NCI-H2196 treated with DMSO at 0.1 percent for 48 hours (cell line): ENCODE data around the gene TMEM150A.
A peak's percentile ranks its signal among the peaks of the same experiment; 100 is the strongest.
"Not testable (repeated sequence)": the region's sequence is repeated elsewhere in the genome, so short reads cannot be mapped to it uniquely, and the experiment has no call there.

Experiments used
- DNase-seq: peaks from one replicate; lab custom pipeline; 2025; ENCODE audit not compliant: unreplicated experiment; lab: John Stamatoyannopoulos, UW

Gene TMEM150A

GRCh38 chr2:85595301-85596025 is 7.0 kb downstream of the TMEM150A start, which contains the start of gene RNF181:
Gene RNF181 (plus strand): TSS chr2:85595745. CDS start chr2:85595764, 19 bp downstream.
- peak; percentile 84 for DNase-seq

DNA sequence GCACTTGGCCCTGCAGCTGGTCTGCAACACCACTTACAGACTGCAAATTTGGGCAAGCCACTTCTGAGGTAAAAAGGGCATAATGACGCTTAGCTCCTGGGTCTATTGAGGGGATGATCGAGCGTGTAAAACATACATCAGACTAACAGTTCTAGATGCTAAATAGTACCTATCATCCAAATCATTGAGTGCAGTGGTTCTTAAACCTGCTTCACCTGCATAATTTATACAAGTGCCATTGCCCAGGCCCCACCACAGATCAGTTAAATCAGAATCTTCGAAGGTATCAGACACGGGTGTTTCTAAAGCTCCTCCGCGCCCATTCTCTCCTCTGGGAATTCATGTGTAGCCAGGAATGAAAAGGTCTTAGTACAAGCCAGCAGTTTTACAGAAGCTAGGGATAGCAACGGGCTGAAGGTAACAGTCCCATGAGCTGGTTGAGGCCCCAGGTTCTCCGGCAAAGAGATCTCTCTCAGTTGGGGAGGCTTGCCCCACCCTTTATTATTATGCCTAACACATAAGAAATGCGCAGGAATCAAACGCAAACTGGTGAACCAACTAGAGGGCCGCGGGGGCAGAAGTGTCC is 7.7 kb downstream of the TMEM150A start:
- DNase-seq = no peak

DNA sequence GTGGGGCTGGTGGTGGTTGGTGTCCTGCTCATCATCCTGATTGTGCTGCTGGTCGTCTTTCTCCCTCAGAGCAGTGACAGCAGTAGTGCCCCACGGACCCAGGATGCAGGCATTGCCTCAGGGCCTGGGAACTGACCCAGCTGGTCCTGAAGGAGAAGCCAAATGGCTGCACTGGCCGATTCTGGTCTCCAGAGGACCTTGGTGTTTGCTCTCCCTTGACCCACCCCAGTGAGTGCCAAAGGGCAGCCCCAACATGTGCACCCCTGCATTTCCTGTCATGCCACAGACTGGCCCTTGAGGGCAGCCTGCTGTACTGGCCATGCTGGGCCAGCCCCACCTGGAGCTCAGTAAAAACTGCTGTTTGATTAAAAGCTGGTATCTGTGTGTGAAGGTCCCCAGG is 9.5 kb downstream of the TMEM150A start:
- DNase-seq = no peak

DNA sequence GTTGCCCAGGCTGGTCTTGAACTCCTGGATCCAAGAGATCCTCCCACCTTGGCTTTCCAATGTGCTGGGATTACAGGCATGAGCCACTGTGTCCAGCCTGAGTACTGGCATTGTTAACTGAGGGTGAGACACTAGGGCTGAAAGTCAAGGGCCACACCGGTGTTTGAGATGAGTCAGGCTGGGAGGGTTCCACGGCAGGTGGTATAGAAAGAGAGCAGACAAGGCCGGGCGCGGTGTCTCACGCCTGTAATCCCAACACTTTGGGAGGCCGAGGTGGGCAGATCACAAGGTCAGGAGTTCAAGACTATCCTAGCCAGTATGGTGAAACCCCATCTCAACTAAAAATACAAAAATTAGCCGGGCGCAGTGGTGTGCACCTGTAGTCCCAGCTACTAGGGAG is 10.2 kb downstream of the TMEM150A start:
- DNase-seq = not testable (repeated sequence)

DNA sequence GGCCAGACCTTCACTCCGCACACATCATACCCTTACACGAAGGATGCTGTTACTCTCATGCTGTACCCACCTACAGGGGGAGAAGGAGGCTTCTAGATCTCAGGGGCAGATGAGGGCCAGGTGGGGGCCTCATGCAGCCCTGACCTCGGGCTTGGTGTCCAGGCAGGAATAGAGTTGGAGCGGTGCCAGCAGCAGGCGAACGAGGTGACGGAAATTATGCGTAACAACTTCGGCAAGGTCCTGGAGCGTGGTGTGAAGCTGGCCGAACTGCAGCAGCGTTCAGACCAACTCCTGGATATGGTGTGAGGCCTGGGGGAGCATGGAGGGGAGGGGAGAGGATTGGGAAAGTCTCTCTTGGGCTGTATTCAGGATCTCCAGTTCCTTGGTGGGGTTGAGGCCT is 10.9 kb downstream of the TMEM150A start:
- no peak for DNase-seq

GRCh38 chr2:85590950-85591349 is 11.5 kb downstream of the TMEM150A start:
- DNase-seq = no peak

- no peak for DNase-seq
These were observed 12.3 kb downstream of the TMEM150A start for GRCh38 chr2:85589982-85590791.

DNA sequence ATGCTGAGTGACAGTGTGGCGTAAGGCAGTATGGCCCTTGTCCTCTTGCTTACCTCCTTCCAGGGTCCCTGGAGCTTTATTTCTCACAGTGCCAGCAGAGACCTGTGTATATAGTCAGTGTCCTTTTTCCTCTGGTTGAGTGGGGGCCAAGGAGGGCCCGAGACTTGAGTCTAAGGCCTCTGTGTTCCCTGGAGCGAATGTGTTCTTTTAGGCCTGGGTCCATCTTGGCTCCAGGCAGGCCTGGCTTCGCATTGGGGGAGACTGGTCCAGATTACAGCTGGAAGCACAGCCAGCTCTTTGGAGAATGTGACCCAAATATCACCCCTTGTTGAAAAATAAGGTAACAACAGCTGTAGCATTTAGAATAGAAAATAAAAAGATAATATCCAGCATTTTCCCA is 13.3 kb downstream of the TMEM150A start:
- no peak for DNase-seq

DNA sequence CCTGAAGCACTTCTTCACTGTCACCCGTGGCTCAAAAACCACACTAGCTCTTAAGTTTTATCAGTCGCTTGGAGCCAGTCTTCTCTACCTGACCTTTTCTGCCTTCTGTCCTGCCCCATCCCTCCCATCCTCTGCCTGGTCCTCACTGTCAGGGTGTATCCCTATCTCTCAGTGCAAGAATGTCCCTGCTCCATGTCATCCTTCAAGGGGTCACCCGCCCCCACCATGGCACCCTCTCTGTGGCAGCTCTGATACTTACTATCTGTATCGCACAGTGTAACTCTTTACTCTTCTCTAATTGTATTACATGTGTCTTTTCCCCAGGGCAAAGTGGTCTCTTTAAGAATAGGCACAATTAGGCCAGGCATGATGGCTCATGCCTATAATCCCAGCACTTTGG is 13.9 kb downstream of the TMEM150A start:
- no peak for DNase-seq

GRCh38 chr2:85588236-85588635 is 14.3 kb downstream of the TMEM150A start:
- no peak for DNase-seq

DNA sequence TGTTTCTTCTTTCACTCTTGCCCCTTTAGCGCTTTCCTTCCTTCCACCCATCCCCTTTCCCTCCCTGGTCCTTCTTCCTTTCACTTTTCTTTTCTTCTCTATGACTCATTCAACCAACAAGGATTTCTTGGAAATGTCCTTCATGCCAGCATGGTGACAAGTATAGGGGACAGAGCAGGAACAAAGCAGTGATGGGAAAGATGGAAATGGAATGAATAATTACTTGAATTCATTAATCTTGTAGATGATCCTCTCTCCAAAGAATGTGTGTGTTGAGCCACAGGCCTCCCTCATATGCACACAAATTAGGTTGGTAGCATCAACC is 16.8 kb downstream of the TMEM150A start:
- no peak for DNase-seq

DNA sequence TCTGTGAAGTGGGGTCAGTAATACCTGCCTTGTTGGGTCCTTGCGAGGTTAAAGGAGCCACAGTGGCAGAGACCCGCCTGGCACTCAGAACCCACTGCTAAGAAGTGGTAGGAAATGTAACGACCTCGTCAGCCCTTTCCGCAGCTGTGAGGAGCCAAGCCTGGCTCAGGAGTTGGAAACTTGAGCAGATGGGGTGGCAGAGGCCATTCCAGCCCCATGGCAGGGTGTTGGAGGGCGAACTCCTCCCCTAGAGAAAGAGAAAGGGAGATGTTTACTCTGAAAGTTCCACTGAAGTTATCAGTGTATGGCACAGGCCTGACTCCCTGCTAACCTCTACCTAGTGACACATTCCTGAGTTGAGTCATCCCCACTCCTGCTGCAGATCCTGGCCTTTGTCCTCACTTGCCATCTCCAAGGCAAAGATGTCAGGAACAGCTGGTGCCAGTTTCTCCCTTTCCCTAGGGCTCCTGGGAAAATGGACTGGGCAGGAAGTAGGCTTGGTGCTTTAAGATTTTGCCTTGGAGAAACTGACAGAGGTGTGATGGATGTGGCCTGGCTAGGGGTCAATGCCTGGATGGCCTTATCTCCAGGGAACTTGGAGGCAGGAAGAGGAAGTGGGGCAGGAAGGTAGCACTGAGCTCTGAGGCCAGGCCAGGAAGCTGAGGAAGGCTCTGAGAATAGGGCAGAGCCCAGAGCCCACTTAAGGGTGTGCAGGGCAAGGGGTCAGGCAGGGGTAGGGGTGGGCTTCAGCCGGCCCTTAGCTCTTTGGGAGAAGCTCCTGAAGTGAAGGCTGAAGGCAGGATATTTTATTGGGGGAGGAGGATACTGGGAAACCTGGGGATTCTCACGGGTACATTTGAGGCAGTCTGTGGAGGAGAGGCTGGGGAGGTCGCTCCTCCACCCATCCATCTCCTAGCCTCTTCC is 17.4 kb downstream of the TMEM150A start:
- no peak for DNase-seq

DNA sequence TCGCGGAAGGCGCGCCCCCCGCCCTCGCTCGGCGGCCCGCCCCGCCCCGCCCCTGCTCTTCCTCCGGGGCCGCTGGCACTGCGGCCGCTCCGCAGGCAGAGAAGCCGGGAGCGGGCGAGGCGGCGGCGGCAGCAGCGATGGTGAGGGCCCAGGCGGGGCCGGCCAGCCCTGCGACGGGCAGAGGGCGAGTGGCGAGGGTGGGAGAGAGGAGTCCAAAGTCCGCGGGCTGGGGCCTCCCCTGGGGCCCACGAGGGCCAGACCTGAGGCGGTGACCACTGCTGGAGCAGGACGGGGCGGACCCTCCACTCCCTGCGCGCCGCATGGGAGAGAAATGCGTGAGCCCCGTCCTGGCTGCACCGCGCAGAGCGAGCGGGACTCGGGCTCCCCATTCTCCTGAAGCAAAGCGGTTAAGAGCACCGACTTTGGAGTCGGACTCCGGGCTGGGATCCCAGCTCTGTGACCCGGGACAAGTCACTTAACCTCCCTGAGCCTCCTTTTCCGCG is 18.1 kb downstream of the TMEM150A start, which contains the start of gene VAMP5:
Gene VAMP5, plus strand, starts transcription at position 78 of the 503 bp plus-strand sequence. Its CDS starts 60 bp downstream, at position 138.
- no peak for DNase-seq

DNA sequence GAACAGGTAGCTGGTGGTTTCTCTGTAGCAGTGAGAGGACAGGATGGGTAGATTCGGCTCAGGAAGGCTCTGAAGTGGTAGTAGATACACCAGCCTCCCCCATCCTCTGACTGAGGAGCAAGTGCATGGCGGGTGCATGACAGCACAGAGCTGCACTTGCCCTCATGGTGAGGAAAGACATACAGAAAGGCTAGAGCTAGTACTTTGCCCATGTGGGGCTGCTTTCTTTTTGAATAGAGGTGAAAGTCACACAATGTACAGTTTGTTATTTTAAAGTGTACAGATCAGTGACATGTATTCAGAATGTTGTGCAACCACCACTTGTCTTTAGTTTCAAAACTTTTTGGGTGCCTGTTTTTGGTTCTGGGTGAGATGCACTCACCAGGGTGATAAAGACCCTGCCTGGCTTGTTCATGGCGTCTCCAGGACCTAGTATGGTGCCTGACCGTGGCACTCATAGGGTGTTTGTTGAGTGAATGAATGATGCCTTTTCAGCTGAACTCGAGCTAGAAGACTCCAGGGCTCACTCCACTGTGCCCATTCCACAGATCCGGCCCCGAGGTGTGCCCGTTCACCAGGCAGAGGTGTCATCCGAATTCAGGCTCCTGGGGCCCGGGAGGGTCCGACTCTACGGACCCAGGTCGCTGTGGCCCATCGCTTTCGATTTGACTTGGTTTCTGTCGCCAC is 18.7 kb downstream of the TMEM150A start:
- DNase-seq = no peak

DNA sequence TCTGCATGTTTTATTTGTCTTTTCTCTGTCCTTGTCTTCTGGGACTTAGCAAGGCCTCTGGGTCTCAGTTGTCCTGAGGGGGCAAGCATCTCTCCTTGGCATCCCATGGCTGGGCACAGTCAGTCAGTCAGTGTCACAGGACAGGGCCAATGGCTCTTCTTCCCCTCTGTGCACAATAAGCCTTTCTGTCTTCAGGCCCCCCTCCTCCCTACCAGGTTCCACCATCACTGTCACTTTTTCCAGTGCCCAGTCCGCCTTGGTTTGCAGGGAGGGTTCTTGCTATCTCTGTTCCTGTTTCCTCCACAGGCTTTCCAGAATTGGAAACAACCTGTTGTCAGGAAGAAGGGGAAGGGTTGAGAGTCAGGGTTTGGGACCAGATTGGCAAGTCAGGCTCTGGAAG is 20.0 kb downstream of the TMEM150A start:
- no peak for DNase-seq

GRCh38 chr2:85580206-85580605 is 22.3 kb downstream of the TMEM150A start:
- no peak for DNase-seq

DNA sequence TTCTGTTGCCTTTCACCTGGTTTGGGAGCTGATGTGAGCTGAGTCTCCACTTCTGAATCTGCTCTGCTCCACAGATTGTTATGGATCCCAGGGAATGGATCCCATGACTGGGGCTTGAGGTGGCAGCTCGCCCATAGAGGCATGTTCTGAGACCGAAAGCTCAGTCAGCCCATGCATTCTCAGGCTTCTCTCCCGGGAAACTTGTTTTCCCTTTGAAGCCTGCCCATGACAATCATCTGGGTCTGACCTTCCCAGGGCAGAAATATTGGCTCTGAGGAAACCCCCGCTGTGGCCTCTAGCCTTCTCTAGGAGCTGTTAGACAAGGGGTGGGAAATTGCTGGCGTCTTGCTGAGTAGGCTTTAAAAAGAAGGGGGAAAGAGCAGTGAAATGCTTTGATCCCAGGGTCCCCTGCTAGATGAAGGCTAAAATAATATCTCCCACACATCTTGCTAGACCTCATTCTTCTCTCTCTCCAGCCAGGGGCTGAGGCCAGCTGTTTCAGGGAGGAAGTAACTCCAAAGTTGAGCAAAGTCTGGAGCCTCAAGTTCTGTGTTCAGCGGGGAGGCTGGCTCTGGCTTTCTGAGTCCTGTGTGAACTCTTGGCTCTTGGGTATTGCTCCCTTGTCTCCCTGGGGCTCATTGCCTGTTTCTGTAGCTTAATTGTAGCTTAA is 23.1 kb downstream of the TMEM150A start:
- no peak for DNase-seq

- DNase-seq = no peak
These were observed 24.0 kb downstream of the TMEM150A start for GRCh38 chr2:85578243-85579180.
